ENCODE results near the gene ORAI3.
"Not testable (repeated sequence)": the region's sequence is repeated elsewhere in the genome, so short reads cannot be mapped to it uniquely, and the experiment has no call there.

The ORAI3 gene

GRCh38 chr16:30923554-30924075 lies 25.3 kb upstream of the ORAI3 start, which contains the start of gene FBXL19:
Gene FBXL19, plus strand, starts transcription at chr16:30923572. Its CDS starts 2,183 bp downstream, at chr16:30925755.
- DNase-seq: peak in 4 of 51 donors; percentile 34 to 50 (median 42)

- peak in 1 of 51 donors; percentile 12 for DNase-seq
These were observed 24.6 kb upstream of the ORAI3 start for GRCh38 chr16:30924076-30924912.

- no peak for DNase-seq
These were observed 23.8 kb upstream of the ORAI3 start for GRCh38 chr16:30924913-30925631.

GRCh38 chr16:30925632-30925987 lies 23.3 kb upstream of the ORAI3 start:
- DNase-seq: no peak

GRCh38 chr16:30925995-30926811 lies 22.7 kb upstream of the ORAI3 start:
- no peak for DNase-seq

GRCh38 chr16:30926937-30927788 lies 21.7 kb upstream of the ORAI3 start:
- DNase-seq: peak in 2 of 51 donors; percentile 34 to 40

GRCh38 chr16:30927789-30928378 lies 21.0 kb upstream of the ORAI3 start:
- peak in 37 of 51 donors; percentile 18 to 92 (median 61) for DNase-seq

- no peak for DNase-seq
These were observed 20.5 kb upstream of the ORAI3 start for GRCh38 chr16:30928390-30928789.

- no peak for DNase-seq
These were observed 19.7 kb upstream of the ORAI3 start for GRCh38 chr16:30929167-30929566.

GRCh38 chr16:30930160-30930571 lies 18.7 kb upstream of the ORAI3 start:
- DNase-seq: no peak

GRCh38 chr16:30931068-30931650 lies 17.7 kb upstream of the ORAI3 start:
- DNase-seq: no peak

- DNase-seq: peak in 20 of 51 donors; percentile 9 to 55 (median 26)
These were observed 13.9 kb upstream of the ORAI3 start for GRCh38 chr16:30934827-30935557.

GRCh38 chr16:30937692-30938091 lies 11.2 kb upstream of the ORAI3 start:
- DNase-seq: no peak

GRCh38 chr16:30939571-30939970 lies 9.3 kb upstream of the ORAI3 start:
- not testable (repeated sequence) for DNase-seq

- DNase-seq: peak in 28 of 51 donors; percentile 11 to 62 (median 40)
These were observed 7.1 kb upstream of the ORAI3 start for GRCh38 chr16:30941600-30942425.

- no peak for DNase-seq
These were observed 6.5 kb upstream of the ORAI3 start for GRCh38 chr16:30942426-30942806.

GRCh38 chr16:30944352-30944751 lies 4.5 kb upstream of the ORAI3 start:
- DNase-seq: no peak
